Measurements from ENCODE around the gene SH3RF1. TPM values are rescaled to one million over a fixed set of nuclear protein-coding genes. Genes with fewer than 3 reads are reported as not detected.

The SH3RF1 gene
- total and polyA plus RNA-seq, 8 donors, result 4.0 to 30.6 (median 12.7) TPM

- Histone ChIP-seq H3K9me3 (no peaks in the 10 kb centered on the region), H3K4me1 (peaks cover 4 to 8% (median 4%) of the 10 kb centered on the region in 3 donors), H3K27ac (no peak overlapping the region), H3K27me3 (no peaks in the 10 kb centered on the region), H3K36me3 (no peaks in the 10 kb centered on the region), H3K4me3 (no peak overlapping the region)
- TF ChIP-seq, protein P1, sequence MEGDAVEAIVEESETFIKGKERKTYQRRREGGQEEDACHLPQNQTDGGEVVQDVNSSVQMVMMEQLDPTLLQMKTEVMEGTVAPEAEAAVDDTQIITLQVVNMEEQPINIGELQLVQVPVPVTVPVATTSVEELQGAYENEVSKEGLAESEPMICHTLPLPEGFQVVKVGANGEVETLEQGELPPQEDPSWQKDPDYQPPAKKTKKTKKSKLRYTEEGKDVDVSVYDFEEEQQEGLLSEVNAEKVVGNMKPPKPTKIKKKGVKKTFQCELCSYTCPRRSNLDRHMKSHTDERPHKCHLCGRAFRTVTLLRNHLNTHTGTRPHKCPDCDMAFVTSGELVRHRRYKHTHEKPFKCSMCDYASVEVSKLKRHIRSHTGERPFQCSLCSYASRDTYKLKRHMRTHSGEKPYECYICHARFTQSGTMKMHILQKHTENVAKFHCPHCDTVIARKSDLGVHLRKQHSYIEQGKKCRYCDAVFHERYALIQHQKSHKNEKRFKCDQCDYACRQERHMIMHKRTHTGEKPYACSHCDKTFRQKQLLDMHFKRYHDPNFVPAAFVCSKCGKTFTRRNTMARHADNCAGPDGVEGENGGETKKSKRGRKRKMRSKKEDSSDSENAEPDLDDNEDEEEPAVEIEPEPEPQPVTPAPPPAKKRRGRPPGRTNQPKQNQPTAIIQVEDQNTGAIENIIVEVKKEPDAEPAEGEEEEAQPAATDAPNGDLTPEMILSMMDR (IDR thresholded peaks at IDR 0.05), result no peak
- DNase-seq (no peak), FAIRE-seq (no peak), ATAC-seq (no peak)
- intact Hi-C loops (cut with DNase I), result no loop called here
- WGBS, 2 donors, result 81 to 85% methylated on average over 3 of the region's 3 CpGs
Observed at GRCh38 chr4:169175476-169175875, 95.3 kb downstream of the SH3RF1 start.

GRCh38 chr4:169175035-169175434 lies 95.7 kb downstream of the SH3RF1 start:
- 96 to 98% methylated on average over 4 of the region's 4 CpGs for WGBS, 2 donors
- no peak for FAIRE-seq
- H3K36me3 ChIP-seq, result no peaks in the 10 kb centered on the region
- peaks cover 0 to 8% (median 0%) of the 10 kb centered on the region in 3 donors for H3K4me1 ChIP-seq
- no peaks in the 10 kb centered on the region for H3K9me3 ChIP-seq
- intact Hi-C loops (cut with DNase I), result no loop called here
- no peak overlapping the region for H3K27ac ChIP-seq
- H3K27me3 ChIP-seq, result no peaks in the 10 kb centered on the region
- TF ChIP-seq, protein P1 (IDR thresholded peaks at IDR 0.05), result no peak
- ATAC-seq, result no peak
- H3K4me3 ChIP-seq, result no peak overlapping the region
- DNase-seq, result no peak

DNA sequence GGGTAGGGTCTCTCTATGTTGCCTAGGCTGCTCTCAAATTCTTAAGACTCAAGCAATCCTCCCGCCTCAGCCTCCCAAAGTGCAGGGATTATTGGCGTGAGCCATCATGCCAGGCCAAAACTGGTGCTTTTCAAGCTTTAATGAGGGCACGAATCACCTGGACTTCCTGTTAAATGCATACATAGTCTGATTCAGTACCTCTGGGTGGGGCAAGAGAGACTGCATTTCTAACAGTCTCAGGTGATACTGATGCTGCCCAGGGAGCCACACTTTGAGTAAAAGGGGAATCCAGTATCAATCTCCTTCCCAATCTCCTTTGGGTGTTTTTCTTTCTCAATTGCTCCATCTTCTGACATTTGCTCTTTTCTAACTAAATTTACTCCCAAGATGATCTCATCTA lies 96.5 kb downstream of the SH3RF1 start:
- H3K27me3 ChIP-seq, result no peaks in the 10 kb centered on the region
- no peak for DNase-seq
- no peak overlapping the region for H3K27ac ChIP-seq
- no peaks in the 10 kb centered on the region for H3K36me3 ChIP-seq
- no peaks in the 10 kb centered on the region for H3K9me3 ChIP-seq
- no peak for ATAC-seq
- TF ChIP-seq, protein P1 (IDR thresholded peaks at IDR 0.05), result no peak
- H3K4me3 ChIP-seq, result no peak overlapping the region
- FAIRE-seq, result no peak
- peaks cover 0 to 8% (median 0%) of the 10 kb centered on the region in 3 donors for H3K4me1 ChIP-seq
- WGBS, 2 donors, result 92 to 94% methylated on average over 3 of the region's 3 CpGs
- intact Hi-C loops (cut with DNase I), result no loop called here

DNA sequence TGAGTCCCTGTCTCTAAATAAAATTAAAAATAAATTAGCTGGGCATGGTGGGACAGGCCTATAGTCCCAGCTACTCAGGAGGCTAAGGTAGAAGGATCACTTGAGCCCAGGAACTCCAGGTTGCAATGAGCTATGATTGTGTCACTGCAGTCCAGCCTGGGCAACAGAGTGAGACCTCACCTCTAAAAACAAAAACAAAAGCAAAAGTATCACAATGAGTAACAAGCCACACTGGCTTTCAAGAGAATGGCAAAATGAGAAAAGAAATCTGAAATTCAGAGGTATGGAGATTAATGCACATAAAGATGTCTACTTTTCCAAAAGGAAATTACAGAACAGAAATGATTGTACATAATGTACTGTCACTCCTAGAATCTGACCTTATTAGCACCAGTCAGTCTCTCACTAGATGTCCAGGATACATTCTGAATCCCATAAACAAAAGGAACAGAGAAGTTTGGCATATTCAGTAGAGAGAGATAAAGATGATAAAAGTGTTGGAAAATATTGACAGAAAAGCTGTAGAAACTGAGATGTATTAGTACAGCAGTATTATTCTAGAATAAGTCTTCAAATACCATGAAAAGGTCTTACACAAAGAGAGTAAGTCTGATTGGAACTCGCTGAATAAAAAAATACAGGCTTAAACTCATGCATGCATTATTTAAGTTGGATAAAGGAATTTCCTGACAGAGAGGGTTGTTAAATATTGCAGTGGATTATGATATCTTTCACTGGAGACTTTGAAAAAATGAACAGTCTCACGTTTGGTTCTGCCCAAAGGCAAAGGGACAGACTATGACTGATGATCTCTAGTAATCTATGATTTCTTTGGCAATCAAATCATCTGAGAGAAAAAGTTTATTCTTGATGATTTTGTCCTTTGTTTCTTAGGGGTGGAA lies 102.5 kb downstream of the SH3RF1 start:
- H3K4me1 ChIP-seq, result peaks cover 0 to 14% (median 5%) of the 10 kb centered on the region in 3 donors
- no peak for DNase-seq
- no peak overlapping the region for H3K27ac ChIP-seq
- no peaks in the 10 kb centered on the region for H3K27me3 ChIP-seq
- no peak overlapping the region for H3K4me3 ChIP-seq
- no peak for FAIRE-seq
- no peaks in the 10 kb centered on the region for H3K9me3 ChIP-seq
- intact Hi-C loops (cut with DNase I), result no loop called here
- 49 to 53% methylated on average over 2 of the region's 2 CpGs for WGBS, 2 donors
- no peak for ATAC-seq
- no peaks in the 10 kb centered on the region for H3K36me3 ChIP-seq
- TF ChIP-seq, protein P1 (IDR thresholded peaks at IDR 0.05), result no peak

All from pancreas (tissue), 10 donors.